T-helper 1 cell treated with Interleukin-12 subunit alpha and Interleukin-12 subunit beta and Interleukin-4 antibody, amounts not matched to agents 30 ng/mL and 1 ng/mL, for 36 hours (primary cell): ENCODE measurements around the gene TMEM11. TPM values are rescaled to one million over a fixed set of nuclear protein-coding genes. Genes with fewer than 3 reads are reported as not detected.
"Not testable (repeated sequence)": the region's sequence is repeated elsewhere in the genome, so short reads cannot be mapped to it uniquely, and the experiment has no call there.

Source experiments
- intact Hi-C: fragments of 100-400 bp; cut with micrococcal nuclease; formaldehyde crosslinking; loops from one replicate; pipeline ENCODE4 v1.15.1; 2024
- total RNA-seq: library from RNA; stranded (reverse); gene quantifications from 2 replicates; pipeline ENCODE4 v1.2.3, GENCODE V29; 2022

The TMEM11 gene
- total RNA-seq, 1 donor from 2014 or later = 21.4 TPM

DNA sequence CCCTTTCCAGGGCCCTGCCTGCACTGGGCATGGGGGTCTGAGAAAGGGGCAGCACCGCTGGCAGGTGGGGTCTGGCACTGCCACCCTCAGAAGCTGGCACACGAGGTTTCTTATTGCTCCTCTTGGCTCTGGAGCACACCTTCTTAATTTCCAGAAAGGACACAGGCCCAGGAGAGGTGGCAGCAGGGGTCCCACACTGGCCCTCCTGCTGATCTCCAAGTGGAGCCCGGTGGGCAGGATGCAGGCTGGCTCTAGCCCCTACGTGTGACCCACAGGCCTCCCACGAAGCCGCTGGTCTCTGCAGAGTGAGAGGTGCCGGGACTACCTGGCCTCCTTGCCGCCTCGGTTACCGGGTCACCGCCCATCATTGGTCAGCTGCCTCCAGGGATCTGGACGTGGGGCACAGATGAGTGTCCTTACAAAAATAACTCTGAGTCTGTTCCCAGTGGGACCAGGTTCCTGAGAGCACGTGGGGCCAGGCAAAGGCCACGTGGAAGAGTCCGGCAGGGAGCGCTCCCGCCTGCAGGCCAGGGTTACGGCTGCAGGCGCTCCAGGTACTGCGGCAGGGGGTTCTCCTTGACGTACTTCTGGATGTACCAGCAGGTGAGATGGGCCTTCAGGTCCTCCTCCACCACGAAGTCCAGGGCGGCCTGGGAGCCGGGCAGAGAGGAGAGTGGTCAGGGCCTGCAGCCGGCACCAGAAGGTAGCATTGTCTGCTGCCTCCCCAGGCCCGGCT lies 29.0 kb upstream of the TMEM11 start:
- intact Hi-C loops = no loop called here

DNA sequence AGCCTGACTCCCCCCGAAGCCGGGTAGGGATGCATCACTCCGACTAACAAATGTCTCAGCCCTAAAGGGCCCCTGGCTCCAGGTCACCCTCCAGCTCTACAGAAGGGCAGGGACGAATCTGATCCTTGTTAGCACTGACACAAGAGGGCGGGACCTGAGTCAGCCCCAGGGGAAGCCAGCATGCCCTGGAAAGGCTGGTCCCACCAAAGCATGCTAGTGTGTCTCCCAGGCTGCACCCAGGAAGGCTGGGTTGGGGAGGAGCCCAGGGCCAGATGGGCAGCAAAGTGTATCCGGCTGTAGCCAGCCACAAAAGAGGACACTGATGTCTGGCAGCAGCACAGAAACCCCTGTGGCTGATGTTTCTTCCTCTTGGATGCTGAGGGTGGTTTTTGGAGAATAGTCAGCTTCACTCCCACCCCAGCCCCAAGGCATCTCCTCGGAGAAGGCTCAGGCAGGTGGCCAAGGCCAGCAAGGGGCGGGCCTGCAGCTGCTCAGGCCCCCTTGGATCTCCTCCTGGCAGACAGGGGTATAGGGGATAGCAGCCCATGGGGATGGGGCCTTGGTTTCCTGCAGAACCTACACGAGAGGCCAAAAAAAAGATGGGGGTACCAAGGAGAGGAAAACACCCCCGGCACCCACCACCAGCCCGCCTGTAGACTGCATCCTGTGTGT lies 28.2 kb upstream of the TMEM11 start:
- intact Hi-C loops = no loop called here

DNA sequence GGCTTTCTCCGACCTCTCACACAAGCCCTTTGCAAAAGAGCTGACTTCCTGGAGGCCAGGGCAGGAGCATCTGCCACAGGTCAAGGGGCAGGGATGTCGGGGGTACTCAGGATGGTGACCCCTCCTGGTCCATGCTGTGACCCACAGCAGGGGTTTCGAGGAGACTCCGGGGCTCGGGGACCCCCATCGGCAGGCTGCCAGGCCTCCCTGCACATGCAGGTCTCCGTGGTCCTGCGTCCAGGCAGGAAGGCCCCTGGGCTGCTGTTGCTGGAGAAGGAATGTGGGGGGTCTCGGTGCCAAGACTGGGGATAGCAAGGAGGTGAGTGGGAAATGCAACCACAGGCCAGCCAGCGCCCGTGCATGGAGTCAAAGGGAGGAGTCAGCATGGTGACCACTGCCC lies 27.6 kb upstream of the TMEM11 start:
- intact Hi-C loops = no loop called here

GRCh38 chr17:21240369-21241055 lies 26.6 kb upstream of the TMEM11 start:
- intact Hi-C loops = no loop called here

DNA sequence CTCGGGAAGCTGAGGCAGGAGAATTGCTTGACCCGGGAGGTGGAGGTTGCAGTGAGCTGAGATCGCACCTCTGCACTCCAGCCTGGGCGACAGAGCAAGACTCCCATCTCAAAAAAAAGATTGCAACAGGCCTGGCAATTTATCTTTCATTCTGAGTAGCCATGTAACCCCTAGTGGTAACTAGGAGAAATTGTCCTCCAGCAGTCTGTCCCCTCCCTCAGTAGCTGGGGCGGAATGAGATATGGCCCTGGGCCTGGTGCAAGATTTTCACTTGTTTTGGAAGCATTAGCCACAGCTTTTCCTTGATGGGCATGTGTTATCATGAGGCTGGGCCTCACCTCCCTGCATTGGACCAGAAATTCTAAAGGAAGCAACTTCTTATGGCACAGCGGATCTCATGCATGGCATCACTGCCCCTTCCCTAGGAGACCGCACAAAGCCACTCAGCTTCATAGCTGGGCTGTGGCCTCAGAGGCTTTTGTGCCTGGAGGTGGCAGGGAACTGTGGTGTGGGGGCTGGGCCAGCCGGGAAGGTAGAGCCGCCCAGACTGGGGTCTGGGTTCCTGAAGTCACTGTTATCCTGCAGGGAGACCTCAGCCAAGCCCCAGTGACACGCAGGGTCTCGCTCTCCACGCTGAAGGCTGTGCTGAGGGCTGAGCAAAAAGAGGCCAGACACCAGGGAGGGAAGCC lies 25.9 kb upstream of the TMEM11 start:
- intact Hi-C loops = loop anchor here (2.0 kb wide), 1 partner anchor 25 kb away; the partner anchor contains the start of gene TMEM11

GRCh38 chr17:21235921-21236320 lies 22.0 kb upstream of the TMEM11 start:
- intact Hi-C loops = no loop called here

DNA sequence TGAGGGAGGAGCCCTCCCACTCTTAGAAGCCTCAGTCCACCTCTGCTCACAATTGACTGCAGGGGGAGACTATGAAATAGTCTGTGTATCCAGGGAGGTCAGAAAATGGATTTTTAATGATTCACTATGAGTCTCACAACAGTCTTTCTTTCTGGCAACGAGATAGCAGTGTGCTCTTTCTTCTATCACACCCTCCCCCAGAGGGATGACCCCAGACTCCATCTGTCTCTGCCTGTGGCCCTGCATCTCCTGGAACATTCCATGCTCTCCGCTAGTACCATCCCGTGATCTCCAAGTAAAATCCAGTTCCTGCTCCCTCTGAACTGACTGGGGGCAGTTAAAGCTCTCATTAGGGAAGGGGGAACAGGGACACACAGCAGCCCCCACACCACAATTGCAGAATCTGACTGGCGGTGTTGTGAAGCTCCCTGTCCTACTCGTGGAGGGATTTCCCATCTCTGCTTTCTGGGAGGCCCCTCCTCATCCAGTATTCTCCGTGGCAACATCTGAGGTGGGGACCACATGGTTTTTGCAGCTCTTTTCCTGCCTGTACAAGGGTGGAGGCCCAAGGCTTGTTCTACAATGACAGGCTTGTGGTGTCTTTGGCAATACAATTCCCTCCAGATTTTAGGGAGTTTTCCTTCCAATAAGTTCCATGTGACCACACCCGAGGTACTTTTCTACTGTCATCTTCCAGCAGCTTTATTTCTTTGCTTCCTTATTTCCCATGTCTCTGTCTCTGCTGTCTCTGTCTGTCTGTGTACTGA lies 19.8 kb upstream of the TMEM11 start:
- intact Hi-C loops = no loop called here

- intact Hi-C loops = no loop called here
Measured at GRCh38 chr17:21232033-21232749, 18.2 kb upstream of the TMEM11 start.

- intact Hi-C loops = no loop called here
Measured at GRCh38 chr17:21231533-21231932, 17.6 kb upstream of the TMEM11 start.

- intact Hi-C loops = no loop called here
Measured at GRCh38 chr17:21228845-21229244, 14.9 kb upstream of the TMEM11 start.

DNA sequence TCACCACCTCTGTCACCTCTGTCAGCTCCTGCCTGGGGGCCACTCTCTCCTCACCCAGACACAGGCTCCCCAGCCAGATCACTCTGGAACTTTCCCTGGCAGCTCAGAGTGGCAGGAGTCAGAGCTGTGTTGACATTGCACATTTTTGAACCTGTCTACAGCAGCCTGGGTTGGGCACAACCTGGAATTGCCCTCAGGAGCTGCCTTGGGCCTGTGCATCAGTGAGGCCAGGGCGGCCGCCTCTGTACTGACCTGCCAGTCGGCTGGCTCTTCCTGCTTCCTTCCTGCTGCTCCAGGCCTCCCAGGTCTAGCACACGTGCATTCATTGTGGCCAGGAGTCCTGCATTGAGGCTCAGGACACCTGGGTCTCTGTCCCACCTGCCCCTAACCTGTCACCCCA lies 14.2 kb upstream of the TMEM11 start:
- intact Hi-C loops = no loop called here

DNA sequence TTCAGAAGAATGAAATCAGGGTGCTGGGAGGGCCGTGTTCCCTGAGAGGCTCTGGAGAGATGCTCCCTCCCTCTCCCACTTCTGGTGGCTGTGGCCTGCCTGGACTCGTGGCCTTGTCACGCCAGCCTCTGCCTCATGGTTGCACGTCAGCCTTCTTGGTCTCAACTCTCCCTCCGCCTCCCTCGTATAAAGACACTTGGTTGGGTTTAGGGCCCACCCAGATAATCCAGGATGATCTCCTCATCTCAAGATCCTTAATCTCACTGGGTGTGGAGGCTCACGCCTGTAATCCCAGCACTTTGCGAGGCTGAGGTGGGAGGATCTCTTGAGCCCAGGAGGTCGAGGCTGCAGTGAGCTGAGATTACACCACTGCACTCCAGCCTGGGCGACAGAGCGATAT lies 13.3 kb upstream of the TMEM11 start:
- intact Hi-C loops = not testable (repeated sequence)

DNA sequence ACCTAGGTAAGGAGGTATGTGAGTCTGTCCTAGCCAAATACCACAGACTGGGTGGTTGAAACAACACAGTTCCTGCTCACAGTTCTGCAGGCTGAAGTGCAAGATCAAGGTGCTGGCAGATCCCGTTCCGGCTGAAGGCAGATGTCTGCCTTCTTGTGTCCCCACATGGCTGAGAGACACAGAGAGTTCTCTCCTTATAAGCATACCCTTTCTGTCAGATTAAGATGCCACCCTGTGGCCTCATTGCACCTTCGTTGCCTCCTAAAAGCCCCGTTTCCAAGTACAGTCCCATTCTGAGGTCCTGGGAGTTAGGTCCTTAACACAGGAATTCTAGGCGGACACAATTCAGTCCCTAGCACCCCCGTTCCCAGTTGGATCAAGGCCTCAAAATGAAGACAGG lies 9.1 kb upstream of the TMEM11 start:
- intact Hi-C loops = no loop called here

- intact Hi-C loops = no loop called here
Measured at GRCh38 chr17:21218831-21219380, 4.9 kb upstream of the TMEM11 start.

DNA sequence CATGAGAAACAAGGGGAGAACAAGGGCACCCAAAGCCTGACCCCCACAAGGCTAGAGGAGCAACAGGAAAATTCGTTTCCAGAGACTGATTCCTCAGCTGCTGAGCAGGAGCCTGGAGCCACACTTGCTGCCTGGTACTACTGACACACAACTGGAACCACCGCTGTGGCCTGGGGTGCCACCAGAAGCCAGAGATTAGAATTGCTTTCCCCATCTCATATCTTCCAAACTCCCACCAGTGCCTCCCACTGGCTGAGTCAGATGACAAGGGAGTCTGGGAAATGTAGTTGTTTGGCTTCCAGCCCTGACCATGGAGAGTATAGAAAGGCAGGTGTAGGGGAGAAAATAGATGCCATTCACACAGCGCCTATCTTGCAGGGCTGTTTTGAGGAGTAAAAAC lies 4.1 kb upstream of the TMEM11 start:
- intact Hi-C loops = no loop called here

DNA sequence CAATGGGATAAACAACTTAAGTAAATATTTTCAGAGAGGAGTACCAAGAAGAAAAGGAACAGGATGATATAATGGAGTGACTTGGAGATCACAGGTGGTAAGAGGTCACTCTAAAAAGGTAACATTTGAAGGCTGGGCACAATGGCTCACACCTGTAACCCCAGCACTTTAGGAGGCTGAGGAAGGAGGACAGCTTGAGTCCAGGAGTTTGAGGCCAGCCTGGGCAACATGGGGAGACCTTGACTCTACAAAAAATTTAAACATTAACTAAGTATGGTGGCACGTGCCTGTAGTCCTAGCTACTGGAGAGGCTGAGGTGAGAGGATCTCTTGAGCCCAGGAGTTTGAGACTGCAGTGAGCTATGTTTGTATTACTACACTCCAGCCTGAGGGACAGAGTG lies 3.4 kb upstream of the TMEM11 start:
- intact Hi-C loops = no loop called here

DNA sequence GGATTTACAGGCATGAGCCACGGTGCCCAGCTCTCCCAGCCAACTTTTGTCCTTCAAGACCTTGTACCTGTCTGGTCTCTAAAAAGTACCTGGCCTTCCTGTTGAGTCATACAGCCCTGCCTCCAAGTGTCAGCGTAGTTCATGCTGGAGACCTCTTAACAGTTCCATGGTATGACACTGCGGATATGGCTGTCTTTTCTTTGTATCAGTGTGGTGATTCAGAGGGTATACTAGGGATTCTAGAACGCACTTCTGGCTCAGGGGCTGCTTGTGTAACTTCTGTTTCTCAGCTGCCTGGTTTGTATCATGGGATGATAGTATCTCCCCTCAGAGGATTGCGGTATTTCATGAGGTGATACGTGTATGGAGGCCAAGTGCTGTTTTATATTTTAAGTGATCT lies 2.0 kb upstream of the TMEM11 start:
- intact Hi-C loops = loop anchor here (2.0 kb wide), 2 partner anchors 23 to 241 kb away; no protein-coding TSS in a partner anchor

- intact Hi-C loops = loop anchor here (1.0 to 5.0 kb wide), 14 partner anchors 24 to 1238 kb away; partner anchors contain the start of genes AKAP10, DHRS7B, MAP2K3 and NATD1
Measured at GRCh38 chr17:21214777-21215541, 998 bp upstream of the TMEM11 start.

DNA sequence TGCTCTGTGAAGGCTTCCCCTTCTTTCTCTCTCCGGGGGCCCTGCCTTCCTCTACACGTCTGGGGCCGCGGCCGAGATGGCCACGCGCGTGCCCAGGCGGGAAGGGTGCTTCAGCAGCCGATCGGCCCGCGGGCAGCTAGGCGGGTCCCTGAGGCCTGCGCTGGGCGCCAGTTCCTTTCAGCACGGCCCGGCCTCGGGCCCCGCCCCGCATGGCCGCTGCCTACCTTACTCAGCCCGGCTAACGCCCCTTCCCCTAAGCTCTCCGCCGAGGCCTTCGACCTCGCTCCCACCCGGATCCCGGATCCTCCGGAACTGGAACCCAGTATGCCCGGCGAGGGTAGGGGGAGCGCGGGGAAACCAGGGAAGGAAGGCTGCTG lies 335 bp downstream of the TMEM11 start:
- intact Hi-C loops = loop anchor here (1.0 to 5.0 kb wide), 14 partner anchors 25 to 1236 kb away; partner anchors contain the start of genes AKAP10, DHRS7B, MAP2K3 and NATD1
